ENCODE results near the gene NPTN. TPM values are rescaled to one million over a fixed set of nuclear protein-coding genes. Genes with fewer than 3 reads are reported as not detected.

The NPTN gene
- total and polyA plus RNA-seq, 9 of the 15 experiments (the other 6 are each of a cell fraction or from before 2014, with no cell fraction given): 9.6 to 48.5 (median 21.7) TPM

DNA sequence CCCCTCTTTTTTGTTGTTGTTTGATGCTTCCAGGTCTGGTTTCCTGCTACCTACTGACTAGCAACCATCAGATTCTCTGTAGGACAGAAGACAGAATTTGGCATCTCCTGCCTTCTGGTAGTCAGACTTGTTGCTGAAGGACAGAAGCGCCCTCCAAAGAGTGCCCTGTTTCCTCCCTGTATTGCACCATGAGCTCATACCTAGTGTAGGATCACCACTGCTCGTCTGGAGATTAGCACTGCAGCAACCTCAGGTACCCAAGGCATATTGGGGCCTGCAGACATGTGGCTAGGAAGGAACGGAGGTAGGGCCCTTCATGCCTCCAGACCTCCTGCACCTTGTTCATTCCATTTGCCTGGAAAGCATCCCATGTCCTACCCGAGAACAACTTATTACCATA lies 78.1 kb downstream of the NPTN start:
- in situ Hi-C loops (cut with MboI): no loop called here
- CTCF ChIA-PET (ENCODE audit: low intra/inter-chr PET ratio): no interaction called here
- no TSS peak for BruUV-seq (replicated peaks)
- TF ChIP-seq SMAD2 (IDR thresholded peaks at IDR 0.05; ENCODE audit: low read depth, low read length): no peak
- TF ChIP-seq BACH1 (tag; IDR thresholded peaks at IDR 0.05): no peak
- no peak for TF ChIP-seq NFE2 (IDR thresholded peaks at IDR 0.05; ENCODE audit: low read depth)
- no peak for TF ChIP-seq MECOM (CRISPR knock-in tag; IDR thresholded peaks at IDR 0.05)
- TF ChIP-seq, protein P1, sequence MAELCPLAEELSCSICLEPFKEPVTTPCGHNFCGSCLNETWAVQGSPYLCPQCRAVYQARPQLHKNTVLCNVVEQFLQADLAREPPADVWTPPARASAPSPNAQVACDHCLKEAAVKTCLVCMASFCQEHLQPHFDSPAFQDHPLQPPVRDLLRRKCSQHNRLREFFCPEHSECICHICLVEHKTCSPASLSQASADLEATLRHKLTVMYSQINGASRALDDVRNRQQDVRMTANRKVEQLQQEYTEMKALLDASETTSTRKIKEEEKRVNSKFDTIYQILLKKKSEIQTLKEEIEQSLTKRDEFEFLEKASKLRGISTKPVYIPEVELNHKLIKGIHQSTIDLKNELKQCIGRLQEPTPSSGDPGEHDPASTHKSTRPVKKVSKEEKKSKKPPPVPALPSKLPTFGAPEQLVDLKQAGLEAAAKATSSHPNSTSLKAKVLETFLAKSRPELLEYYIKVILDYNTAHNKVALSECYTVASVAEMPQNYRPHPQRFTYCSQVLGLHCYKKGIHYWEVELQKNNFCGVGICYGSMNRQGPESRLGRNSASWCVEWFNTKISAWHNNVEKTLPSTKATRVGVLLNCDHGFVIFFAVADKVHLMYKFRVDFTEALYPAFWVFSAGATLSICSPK (IDR thresholded peaks at IDR 0.05; ENCODE audit: borderline replicate concordance): no peak
- TF ChIP-seq ELF1 (tag; IDR thresholded peaks at IDR 0.05): no peak
- no peak for TF ChIP-seq ZNF830 (CRISPR knock-in tag; IDR thresholded peaks at IDR 0.05)
- TF ChIP-seq, protein P2, sequence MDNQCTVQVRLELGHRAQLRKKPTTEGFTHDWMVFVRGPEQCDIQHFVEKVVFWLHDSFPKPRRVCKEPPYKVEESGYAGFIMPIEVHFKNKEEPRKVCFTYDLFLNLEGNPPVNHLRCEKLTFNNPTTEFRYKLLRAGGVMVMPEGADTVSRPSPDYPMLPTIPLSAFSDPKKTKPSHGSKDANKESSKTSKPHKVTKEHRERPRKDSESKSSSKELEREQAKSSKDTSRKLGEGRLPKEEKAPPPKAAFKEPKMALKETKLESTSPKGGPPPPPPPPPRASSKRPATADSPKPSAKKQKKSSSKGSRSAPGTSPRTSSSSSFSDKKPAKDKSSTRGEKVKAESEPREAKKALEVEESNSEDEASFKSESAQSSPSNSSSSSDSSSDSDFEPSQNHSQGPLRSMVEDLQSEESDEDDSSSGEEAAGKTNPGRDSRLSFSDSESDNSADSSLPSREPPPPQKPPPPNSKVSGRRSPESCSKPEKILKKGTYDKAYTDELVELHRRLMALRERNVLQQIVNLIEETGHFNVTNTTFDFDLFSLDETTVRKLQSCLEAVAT (IDR thresholded peaks at IDR 0.05): no peak
- no peak for TF ChIP-seq HNRNPK (IDR thresholded peaks at IDR 0.05; ENCODE audit: low read depth, low read length, poor library complexity, severe bottlenecking)
- TF ChIP-seq NCOA6 (IDR thresholded peaks at IDR 0.05): no peak
- no peak for TF ChIP-seq MBD2 (IDR thresholded peaks at IDR 0.05; ENCODE audit: borderline replicate concordance, low read depth)
- TF ChIP-seq, protein P3, sequence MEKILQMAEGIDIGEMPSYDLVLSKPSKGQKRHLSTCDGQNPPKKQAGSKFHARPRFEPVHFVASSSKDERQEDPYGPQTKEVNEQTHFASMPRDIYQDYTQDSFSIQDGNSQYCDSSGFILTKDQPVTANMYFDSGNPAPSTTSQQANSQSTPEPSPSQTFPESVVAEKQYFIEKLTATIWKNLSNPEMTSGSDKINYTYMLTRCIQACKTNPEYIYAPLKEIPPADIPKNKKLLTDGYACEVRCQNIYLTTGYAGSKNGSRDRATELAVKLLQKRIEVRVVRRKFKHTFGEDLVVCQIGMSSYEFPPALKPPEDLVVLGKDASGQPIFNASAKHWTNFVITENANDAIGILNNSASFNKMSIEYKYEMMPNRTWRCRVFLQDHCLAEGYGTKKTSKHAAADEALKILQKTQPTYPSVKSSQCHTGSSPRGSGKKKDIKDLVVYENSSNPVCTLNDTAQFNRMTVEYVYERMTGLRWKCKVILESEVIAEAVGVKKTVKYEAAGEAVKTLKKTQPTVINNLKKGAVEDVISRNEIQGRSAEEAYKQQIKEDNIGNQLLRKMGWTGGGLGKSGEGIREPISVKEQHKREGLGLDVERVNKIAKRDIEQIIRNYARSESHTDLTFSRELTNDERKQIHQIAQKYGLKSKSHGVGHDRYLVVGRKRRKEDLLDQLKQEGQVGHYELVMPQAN (IDR thresholded peaks at IDR 0.05; ENCODE audit: borderline replicate concordance): no peak
- TF ChIP-seq, protein P4, sequence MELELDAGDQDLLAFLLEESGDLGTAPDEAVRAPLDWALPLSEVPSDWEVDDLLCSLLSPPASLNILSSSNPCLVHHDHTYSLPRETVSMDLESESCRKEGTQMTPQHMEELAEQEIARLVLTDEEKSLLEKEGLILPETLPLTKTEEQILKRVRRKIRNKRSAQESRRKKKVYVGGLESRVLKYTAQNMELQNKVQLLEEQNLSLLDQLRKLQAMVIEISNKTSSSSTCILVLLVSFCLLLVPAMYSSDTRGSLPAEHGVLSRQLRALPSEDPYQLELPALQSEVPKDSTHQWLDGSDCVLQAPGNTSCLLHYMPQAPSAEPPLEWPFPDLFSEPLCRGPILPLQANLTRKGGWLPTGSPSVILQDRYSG (tag; conservative IDR thresholded peaks at IDR 0.05; ENCODE audit: low read depth): no peak
- TF ChIP-seq TEAD4 (IDR thresholded peaks at IDR 0.05; ENCODE audit: low read length): no peak
- no peak for TF ChIP-seq TEAD4 (CRISPR knock-in tag; IDR thresholded peaks at IDR 0.05; ENCODE audit: borderline replicate concordance)
- TF ChIP-seq HEY1 (CRISPR knock-in tag; IDR thresholded peaks at IDR 0.05; ENCODE audit: borderline replicate concordance): no peak
- no peak for TF ChIP-seq NR4A1 (CRISPR knock-in tag; IDR thresholded peaks at IDR 0.05)
- TF ChIP-seq NR4A1 (tag; IDR thresholded peaks at IDR 0.05): no peak
- no peak for TF ChIP-seq ZNF12 (CRISPR knock-in tag; IDR thresholded peaks at IDR 0.05)

More for the DNA sequence above, 78.1 kb downstream of the NPTN start:
- Histone ChIP-seq H4K20me1 (replicated peaks; ENCODE audit: control insufficient read depth, insufficient read depth, low read length) (no peaks in the 10 kb centered on the region; the same call in 1 of the 2 replicates), H3K4me2 (ENCODE audit: insufficient read depth, low read length) (no peak overlapping the region), H3K9me1 (ENCODE audit: control insufficient read depth, insufficient read depth, low read length) (no peaks in the 10 kb centered on the region), H3K4me3 (no peak overlapping the region), H3K27ac (ENCODE audit: extremely low read depth, low read depth, low read length) (no peak overlapping the region), H3K9me3 (replicated peaks; ENCODE audit: control insufficient read depth, insufficient read depth, low read depth, low read length) (no peaks in the 10 kb centered on the region), H2AFZ (ENCODE audit: low read depth, low read length) (no peak overlapping the region), H3K9ac (ENCODE audit: insufficient read depth in 1 of 2, low read depth in 2 of 2, low read length in 2 of 2) (no peak overlapping the region), H3K36me3 (ENCODE audit: control insufficient read depth, insufficient read depth, low read length) (peaks cover 14% of the 10 kb centered on the region), H3K4me1 (replicated peaks in 1 of 2; ENCODE audit: control insufficient read depth in 2 of 2, insufficient read depth in 2 of 2, low read length in 2 of 2) (no peaks in the 10 kb centered on the region), H3K27me3 (ENCODE audit: control insufficient read depth in 2 of 2, insufficient read depth in 2 of 2, low read length in 2 of 2) (no peaks in the 10 kb centered on the region), H3K79me2 (ENCODE audit: control insufficient read depth, insufficient read depth, low read length) (no peaks in the 10 kb centered on the region)
- no peak for DNase-seq (ENCODE audit: extremely low read depth in 1 of 4, low spot score in 3 of 4)
- ATAC-seq: no peak
- intact Hi-C loops (cut with micrococcal nuclease): no loop called here
- POLR2A ChIA-PET: interaction anchor here (0.7 kb wide), 2 partner anchors 10 to 1754 kb away, joined by 3 to 4 read pairs; no protein-coding TSS in a partner anchor
- 48% methylated on average over 3 of the region's 4 CpGs for WGBS (ENCODE audit: insufficient coverage, low coverage, missing lambda C conversion rate)
- FAIRE-seq: no peak
